ENCODE measurements around the gene KCNN1. TPM values are rescaled to one million over a fixed set of nuclear protein-coding genes. Genes with fewer than 3 reads are reported as not detected.

Gene KCNN1
- total RNA-seq, 1 experiment from 2014 or later: 0.61 TPM

DNA sequence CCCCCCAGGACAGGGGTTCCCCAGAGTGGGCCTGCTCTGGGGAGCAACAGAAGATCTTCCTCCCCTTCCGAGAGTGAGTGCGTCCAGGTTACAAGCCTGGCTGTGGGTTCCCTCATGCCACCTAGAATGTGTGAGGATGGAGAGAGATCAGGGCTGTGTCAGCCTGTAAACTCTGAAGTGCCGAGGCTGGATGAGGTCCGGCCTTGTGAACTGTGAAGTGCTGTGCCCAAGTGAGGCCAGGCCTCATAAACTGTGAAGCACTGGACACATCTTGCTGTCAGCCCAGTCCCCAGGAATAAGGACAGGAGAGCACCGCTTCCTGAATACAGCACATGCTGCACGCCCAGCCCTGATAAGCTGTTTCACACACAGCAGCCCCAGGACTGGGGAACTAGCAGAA is 7.6 kb downstream of the KCNN1 start:
- no TSS peak for BruUV-seq (replicated peaks)
- POLR2A ChIA-PET: no interaction called here
- RAD21 ChIA-PET (ENCODE audit: low non-redundant PET in 1 of 2, low total read pairs in 2 of 2, uncharacterized antibody in 2 of 2, unreplicated experiment in 2 of 2): no interaction called here

More for the DNA sequence above, 7.6 kb downstream of the KCNN1 start:
- Histone ChIP-seq H3K27me3 (ENCODE audit: insufficient read depth, low read length) (no peaks in the 10 kb centered on the region), H4K20me1 (ENCODE audit: insufficient read depth) (no peaks in the 10 kb centered on the region), H3K9ac (ENCODE audit: low read length) (no peak overlapping the region), H3K9me2 (ENCODE audit: insufficient read depth) (no peaks in the 10 kb centered on the region), H3K79me2 (ENCODE audit: insufficient read depth, low read length) (no peaks in the 10 kb centered on the region), H3K9me3 (ENCODE audit: control insufficient read depth in 1 of 2, insufficient read depth in 1 of 2, low read depth in 1 of 2, low read length in 2 of 2) (no peaks in the 10 kb centered on the region), H3K4me3 (replicated peaks in 1 of 2; ENCODE audit: low read depth in 1 of 2, low read length in 2 of 2) (no peak overlapping the region), H3K4me2 (ENCODE audit: low read length) (no peak overlapping the region), H2AFZ (ENCODE audit: low read depth, low read length, poor library complexity, severe bottlenecking) (no peak overlapping the region), H3K27ac (ENCODE audit: low read depth, low read length) (no peak overlapping the region), H3K36me3 (ENCODE audit: control insufficient read depth in 1 of 2, insufficient read depth in 2 of 2, low read length in 2 of 2) (no peaks in the 10 kb centered on the region), H3K4me1 (ENCODE audit: control insufficient read depth in 1 of 2, insufficient read depth in 2 of 2, low read length in 2 of 2) (no peaks in the 10 kb centered on the region)
- intact Hi-C loops (cut with micrococcal nuclease): no loop called here
- TF ChIP-seq, protein P1, sequence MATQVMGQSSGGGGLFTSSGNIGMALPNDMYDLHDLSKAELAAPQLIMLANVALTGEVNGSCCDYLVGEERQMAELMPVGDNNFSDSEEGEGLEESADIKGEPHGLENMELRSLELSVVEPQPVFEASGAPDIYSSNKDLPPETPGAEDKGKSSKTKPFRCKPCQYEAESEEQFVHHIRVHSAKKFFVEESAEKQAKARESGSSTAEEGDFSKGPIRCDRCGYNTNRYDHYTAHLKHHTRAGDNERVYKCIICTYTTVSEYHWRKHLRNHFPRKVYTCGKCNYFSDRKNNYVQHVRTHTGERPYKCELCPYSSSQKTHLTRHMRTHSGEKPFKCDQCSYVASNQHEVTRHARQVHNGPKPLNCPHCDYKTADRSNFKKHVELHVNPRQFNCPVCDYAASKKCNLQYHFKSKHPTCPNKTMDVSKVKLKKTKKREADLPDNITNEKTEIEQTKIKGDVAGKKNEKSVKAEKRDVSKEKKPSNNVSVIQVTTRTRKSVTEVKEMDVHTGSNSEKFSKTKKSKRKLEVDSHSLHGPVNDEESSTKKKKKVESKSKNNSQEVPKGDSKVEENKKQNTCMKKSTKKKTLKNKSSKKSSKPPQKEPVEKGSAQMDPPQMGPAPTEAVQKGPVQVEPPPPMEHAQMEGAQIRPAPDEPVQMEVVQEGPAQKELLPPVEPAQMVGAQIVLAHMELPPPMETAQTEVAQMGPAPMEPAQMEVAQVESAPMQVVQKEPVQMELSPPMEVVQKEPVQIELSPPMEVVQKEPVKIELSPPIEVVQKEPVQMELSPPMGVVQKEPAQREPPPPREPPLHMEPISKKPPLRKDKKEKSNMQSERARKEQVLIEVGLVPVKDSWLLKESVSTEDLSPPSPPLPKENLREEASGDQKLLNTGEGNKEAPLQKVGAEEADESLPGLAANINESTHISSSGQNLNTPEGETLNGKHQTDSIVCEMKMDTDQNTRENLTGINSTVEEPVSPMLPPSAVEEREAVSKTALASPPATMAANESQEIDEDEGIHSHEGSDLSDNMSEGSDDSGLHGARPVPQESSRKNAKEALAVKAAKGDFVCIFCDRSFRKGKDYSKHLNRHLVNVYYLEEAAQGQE (IDR thresholded peaks at IDR 0.05; ENCODE audit: low read depth): no peak
- TF ChIP-seq, protein P2, sequence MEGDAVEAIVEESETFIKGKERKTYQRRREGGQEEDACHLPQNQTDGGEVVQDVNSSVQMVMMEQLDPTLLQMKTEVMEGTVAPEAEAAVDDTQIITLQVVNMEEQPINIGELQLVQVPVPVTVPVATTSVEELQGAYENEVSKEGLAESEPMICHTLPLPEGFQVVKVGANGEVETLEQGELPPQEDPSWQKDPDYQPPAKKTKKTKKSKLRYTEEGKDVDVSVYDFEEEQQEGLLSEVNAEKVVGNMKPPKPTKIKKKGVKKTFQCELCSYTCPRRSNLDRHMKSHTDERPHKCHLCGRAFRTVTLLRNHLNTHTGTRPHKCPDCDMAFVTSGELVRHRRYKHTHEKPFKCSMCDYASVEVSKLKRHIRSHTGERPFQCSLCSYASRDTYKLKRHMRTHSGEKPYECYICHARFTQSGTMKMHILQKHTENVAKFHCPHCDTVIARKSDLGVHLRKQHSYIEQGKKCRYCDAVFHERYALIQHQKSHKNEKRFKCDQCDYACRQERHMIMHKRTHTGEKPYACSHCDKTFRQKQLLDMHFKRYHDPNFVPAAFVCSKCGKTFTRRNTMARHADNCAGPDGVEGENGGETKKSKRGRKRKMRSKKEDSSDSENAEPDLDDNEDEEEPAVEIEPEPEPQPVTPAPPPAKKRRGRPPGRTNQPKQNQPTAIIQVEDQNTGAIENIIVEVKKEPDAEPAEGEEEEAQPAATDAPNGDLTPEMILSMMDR (IDR thresholded peaks at IDR 0.05 in 2 of 3, conservative IDR thresholded peaks at IDR 0.05 in 1 of 3; ENCODE audit: borderline replicate concordance in 1 of 3, insufficient read depth in 1 of 3, low read depth in 2 of 3, low read length in 2 of 3): no peak
- TF ChIP-seq EZH2phosphoT487 (IDR thresholded peaks at IDR 0.05; ENCODE audit: borderline replicate concordance) (no peak), JUND (IDR thresholded peaks at IDR 0.05) (no peak), CBX3 (IDR thresholded peaks at IDR 0.05; ENCODE audit: low read depth) (no peak), ATF3 (IDR thresholded peaks at IDR 0.05) (no peak), SRF (IDR thresholded peaks at IDR 0.05; ENCODE audit: low read depth) (no peak), CEBPB (IDR thresholded peaks at IDR 0.05; ENCODE audit: low read depth) (no peak), ZNF274 (IDR thresholded peaks at IDR 0.05; ENCODE audit: low read depth, low read length) (no peak), ZFX (IDR thresholded peaks at IDR 0.05) (no peak), YY1 (IDR thresholded peaks at IDR 0.05; ENCODE audit: extremely low read depth, insufficient replicate concordance, low read depth, low read length) (no peak), ELF1 (IDR thresholded peaks at IDR 0.05; ENCODE audit: borderline replicate concordance, low read depth) (no peak)
- DNase-seq (ENCODE audit: low read depth, low spot score): no peak
- no peak for ATAC-seq
- CTCF ChIA-PET: no interaction called here

All from HCT116 (cell line).